Measurements from ENCODE around the gene ZNF276.

The ZNF276 gene

GRCh38 chr16:89711601-89712273, 9.6 kb upstream of the ZNF276 start:
- in situ Hi-C loops (cut with MboI; ENCODE audit: low sequenced_read_pairs): no loop called here

- in situ Hi-C loops (cut with MboI; ENCODE audit: low sequenced_read_pairs): no loop called here
Measured at GRCh38 chr16:89712274-89712781, 9.0 kb upstream of the ZNF276 start.

- in situ Hi-C loops (cut with MboI; ENCODE audit: low sequenced_read_pairs): no loop called here
Measured at GRCh38 chr16:89716493-89716892, 4.8 kb upstream of the ZNF276 start.

GRCh38 chr16:89716916-89717687, 4.2 kb upstream of the ZNF276 start:
- in situ Hi-C loops (cut with MboI; ENCODE audit: low sequenced_read_pairs): no loop called here

- in situ Hi-C loops (cut with MboI; ENCODE audit: low sequenced_read_pairs): no loop called here
Measured at GRCh38 chr16:89717688-89718505, 3.4 kb upstream of the ZNF276 start.

- in situ Hi-C loops (cut with MboI; ENCODE audit: low sequenced_read_pairs): no loop called here
Measured at GRCh38 chr16:89720551-89720812, 855 bp upstream of the ZNF276 start.

- in situ Hi-C loops (cut with MboI; ENCODE audit: low sequenced_read_pairs): no loop called here
Measured at GRCh38 chr16:89721546-89722391, 432 bp downstream of the ZNF276 start.

- in situ Hi-C loops (cut with MboI; ENCODE audit: low sequenced_read_pairs): no loop called here
Measured at GRCh38 chr16:89722392-89723278, 1.3 kb downstream of the ZNF276 start.

- in situ Hi-C loops (cut with MboI; ENCODE audit: low sequenced_read_pairs): no loop called here
Measured at GRCh38 chr16:89723279-89724250, 2.2 kb downstream of the ZNF276 start.

- in situ Hi-C loops (cut with MboI; ENCODE audit: low sequenced_read_pairs): no loop called here
Measured at GRCh38 chr16:89727406-89728120, 6.2 kb downstream of the ZNF276 start.

GRCh38 chr16:89729293-89729692, 8.0 kb downstream of the ZNF276 start:
- in situ Hi-C loops (cut with MboI; ENCODE audit: low sequenced_read_pairs): no loop called here

- in situ Hi-C loops (cut with MboI; ENCODE audit: low sequenced_read_pairs): no loop called here
Measured at GRCh38 chr16:89729863-89730593, 8.7 kb downstream of the ZNF276 start.

GRCh38 chr16:89730610-89731234, 9.4 kb downstream of the ZNF276 start:
- in situ Hi-C loops (cut with MboI; ENCODE audit: low sequenced_read_pairs): no loop called here

GRCh38 chr16:89732142-89732917, 11.0 kb downstream of the ZNF276 start:
- in situ Hi-C loops (cut with MboI; ENCODE audit: low sequenced_read_pairs): no loop called here

- in situ Hi-C loops (cut with MboI; ENCODE audit: low sequenced_read_pairs): no loop called here
Measured at GRCh38 chr16:89732918-89733242, 11.5 kb downstream of the ZNF276 start.

- in situ Hi-C loops (cut with MboI; ENCODE audit: low sequenced_read_pairs): no loop called here
Measured at GRCh38 chr16:89733322-89733721, 12.0 kb downstream of the ZNF276 start.

All from HL-60/S4 treated with retinoic acid at 250 ng/mL for 4 days and 3 days (cell line).